GM12865 (cell line): ENCODE measurements around the gene REEP5.
"Not testable (repeated sequence)": the region's sequence is repeated elsewhere in the genome, so short reads cannot be mapped to it uniquely, and the experiment has no call there.

ENCODE experiments used
- DNase-seq: peaks from one replicate; pipeline ENCODE4 v3.0.0; 2010; ENCODE audit warnings: low read depth
- H3K4me3 ChIP-seq: 2 replicates; pipeline ENCODE4 v1.5.1; 2011; ENCODE audit warnings: mild to moderate bottlenecking, low read depth, low read length, control low read depth
- TF ChIP-seq, protein P1 (sequence below): IDR thresholded peaks from 2 replicates; pipeline ENCODE4 v1.5.1; 2011; ENCODE audit warnings: low read length, control low read depth, low read depth, inconsistent platforms; ENCODE audit not compliant: insufficient read depth; ENCODE audit errors: missing control alignments

REEP5 gene

GRCh38 chr5:112914584-112914983 lies 7.4 kb downstream of the REEP5 start:
- no peak for DNase-seq
- no peak overlapping the region for H3K4me3 ChIP-seq
- TF ChIP-seq, protein P1, sequence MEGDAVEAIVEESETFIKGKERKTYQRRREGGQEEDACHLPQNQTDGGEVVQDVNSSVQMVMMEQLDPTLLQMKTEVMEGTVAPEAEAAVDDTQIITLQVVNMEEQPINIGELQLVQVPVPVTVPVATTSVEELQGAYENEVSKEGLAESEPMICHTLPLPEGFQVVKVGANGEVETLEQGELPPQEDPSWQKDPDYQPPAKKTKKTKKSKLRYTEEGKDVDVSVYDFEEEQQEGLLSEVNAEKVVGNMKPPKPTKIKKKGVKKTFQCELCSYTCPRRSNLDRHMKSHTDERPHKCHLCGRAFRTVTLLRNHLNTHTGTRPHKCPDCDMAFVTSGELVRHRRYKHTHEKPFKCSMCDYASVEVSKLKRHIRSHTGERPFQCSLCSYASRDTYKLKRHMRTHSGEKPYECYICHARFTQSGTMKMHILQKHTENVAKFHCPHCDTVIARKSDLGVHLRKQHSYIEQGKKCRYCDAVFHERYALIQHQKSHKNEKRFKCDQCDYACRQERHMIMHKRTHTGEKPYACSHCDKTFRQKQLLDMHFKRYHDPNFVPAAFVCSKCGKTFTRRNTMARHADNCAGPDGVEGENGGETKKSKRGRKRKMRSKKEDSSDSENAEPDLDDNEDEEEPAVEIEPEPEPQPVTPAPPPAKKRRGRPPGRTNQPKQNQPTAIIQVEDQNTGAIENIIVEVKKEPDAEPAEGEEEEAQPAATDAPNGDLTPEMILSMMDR, result no peak

DNA sequence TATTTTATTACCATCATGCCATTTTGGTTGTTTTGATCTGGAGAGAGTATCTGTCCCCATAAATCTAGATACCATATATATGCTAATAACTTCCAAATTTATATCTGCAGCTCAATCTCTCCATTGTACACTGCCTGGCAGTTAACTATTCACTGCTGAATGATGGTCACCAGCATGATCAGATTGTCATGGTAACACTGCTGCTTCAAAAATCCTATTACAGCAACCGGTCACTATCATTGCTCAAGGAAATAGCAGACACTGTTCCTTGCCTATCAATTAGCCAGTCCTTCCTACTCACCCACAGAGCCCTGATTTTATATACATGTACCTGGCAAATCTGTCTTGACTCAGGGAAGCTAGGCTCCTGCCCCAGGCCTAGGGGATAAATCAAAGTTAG lies 11.5 kb downstream of the REEP5 start:
- H3K4me3 ChIP-seq, result no peak overlapping the region
- DNase-seq, result no peak
- TF ChIP-seq, protein P1, result no peak

GRCh38 chr5:112908854-112909253 lies 13.2 kb downstream of the REEP5 start:
- no peak overlapping the region for H3K4me3 ChIP-seq
- TF ChIP-seq, protein P1, result no peak
- DNase-seq, result no peak

DNA sequence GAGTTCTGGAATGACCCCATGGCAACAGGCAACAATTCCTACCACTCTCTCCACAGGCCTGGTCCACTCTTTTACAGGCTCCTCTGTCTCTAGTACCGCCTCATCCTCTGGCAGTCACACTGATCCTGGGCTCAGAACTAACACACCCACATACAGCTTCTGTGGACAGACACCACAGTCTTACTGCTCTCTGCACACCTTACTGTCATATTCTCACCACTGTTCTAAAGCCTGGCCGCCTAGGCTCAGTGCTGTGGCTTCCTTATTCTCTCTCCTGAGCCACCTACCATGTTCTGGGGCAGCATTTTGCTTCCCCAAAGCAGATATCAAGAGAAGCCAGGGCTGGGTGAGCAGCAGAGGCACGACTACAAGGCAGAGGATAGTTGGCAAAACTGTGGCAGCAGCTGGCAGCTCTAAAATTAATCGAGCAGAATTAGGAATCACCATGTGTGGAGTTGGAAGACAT lies 14.8 kb downstream of the REEP5 start:
- TF ChIP-seq, protein P1, result no peak
- H3K4me3 ChIP-seq, result no peak overlapping the region
- DNase-seq, result no peak

GRCh38 chr5:112906637-112907036 lies 15.4 kb downstream of the REEP5 start:
- no peak overlapping the region for H3K4me3 ChIP-seq
- TF ChIP-seq, protein P1, result no peak
- DNase-seq, result no peak

DNA sequence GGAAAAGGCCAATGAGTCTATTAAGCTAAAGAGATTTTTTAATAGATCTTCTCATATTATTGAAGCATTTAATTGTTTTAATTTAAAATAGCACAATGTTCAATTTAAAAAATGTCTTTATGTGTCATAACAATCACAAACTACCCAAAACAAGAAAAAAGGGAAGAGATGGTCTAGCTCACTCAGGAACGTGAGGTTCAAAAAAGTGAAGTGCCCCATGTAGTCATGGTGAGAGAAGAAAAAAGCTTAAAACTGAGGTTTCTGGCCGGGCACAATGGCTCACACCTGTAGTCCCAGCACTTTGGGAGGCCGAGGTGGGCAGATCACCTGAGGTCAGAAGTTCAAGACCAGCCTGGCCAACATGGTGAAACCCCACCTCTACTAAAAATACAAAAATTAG lies 17.0 kb downstream of the REEP5 start:
- H3K4me3 ChIP-seq, DNase-seq: not testable (repeated sequence)

DNA sequence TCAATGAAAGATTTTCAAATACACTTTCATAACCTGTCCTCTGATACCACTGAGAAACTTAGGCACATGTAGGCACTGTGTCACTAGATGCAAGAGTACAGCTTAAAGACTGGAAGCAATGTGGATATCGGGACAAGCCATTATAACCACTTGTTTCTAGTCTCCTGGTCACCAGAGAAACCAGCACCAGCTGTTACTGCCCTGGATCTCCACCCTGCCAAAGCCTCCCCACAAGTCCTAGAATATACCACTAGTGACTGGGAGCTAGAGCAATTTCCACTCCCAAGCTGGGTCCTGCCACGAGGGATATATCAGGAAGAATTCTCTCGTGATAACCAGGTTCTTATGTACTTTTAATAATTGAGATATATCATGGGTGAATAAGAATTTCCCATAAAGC lies 19.5 kb downstream of the REEP5 start:
- TF ChIP-seq, protein P1, result no peak
- H3K4me3 ChIP-seq, result no peak overlapping the region
- DNase-seq, result no peak
